Stimulated activated CD4-positive, alpha-beta T cell treated with anti-CD3 and anti-CD28 coated beads, Interleukin-12 subunit alpha, Interleukin-12 subunit beta, amount 100 ng/mL, for 24 hours (primary cell): ENCODE measurements around the gene MCM3AP.
A peak's percentile ranks its signal among the peaks of the same experiment; 100 is the strongest.

Source experiments
- DNase-seq, 2 experiments: peaks; one replicate each; pipeline ENCODE4 v3.0.0-alpha.2; 2020; ENCODE audit warnings: low read depth in 2 of 2

Gene MCM3AP

GRCh38 chr21:46273341-46273740 lies 12.1 kb downstream of the MCM3AP start:
- no peak for DNase-seq

GRCh38 chr21:46269466-46269865 lies 15.9 kb downstream of the MCM3AP start:
- DNase-seq = no peak

- DNase-seq = no peak
Measured at GRCh38 chr21:46268371-46268770, 17.0 kb downstream of the MCM3AP start.

DNA sequence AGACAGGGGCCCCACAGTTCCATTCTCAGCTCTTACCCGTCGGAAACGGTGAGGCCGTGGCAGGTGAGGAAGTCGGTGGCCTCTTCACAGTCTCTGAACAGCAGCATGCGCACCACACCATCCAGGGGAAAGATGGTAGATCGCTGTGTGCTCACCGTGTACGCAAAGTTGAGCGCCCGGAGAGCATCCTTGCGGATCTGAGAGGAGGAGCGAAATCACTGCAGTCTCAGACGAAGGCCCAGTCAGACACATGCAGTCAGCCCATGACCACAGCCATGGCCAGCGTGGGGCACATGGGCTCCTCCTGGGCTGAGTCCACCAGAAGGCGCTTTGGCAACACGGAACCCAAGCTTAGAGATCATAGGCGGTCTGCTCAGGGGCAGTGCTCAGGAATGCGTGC lies 18.5 kb downstream of the MCM3AP start:
- no peak for DNase-seq

DNA sequence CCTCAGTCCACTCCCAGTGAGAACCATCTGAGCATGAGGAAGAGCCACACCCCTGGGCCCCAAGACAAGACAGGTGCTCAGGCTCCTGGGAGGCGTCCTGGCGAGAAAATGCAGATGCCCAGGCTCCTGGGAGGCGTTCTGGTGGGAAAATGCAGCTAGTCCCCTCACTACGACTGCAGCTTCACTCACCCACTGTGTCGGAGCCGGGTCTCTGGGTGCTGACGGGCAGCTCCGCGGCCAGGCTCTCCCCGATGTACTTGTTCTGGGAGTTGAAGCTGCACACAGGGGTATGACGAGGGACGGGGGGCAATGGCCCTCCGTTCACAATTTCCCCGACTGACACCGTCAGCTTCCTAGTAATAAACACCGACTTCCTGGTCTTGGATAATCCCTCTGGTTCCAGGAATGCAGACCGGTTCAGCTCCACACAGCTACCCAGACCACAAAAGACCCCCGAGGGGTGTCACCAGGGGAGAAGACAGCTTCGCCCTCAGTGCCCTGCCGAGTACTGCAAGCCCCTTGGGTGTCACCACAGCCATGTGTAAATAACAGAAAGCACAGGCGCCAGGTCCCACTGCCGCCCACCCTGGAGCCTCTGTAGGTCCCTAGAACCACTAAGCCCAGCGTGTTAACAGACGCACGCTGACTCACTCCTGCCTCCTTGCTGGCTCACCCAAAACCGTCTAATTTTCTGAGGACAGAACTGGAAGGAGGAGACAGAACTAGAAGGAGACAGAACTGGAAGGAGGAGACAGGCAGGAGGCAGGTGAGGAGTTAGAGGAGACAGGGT lies 19.5 kb downstream of the MCM3AP start:
- DNase-seq = no peak

GRCh38 chr21:46264690-46265144 lies 20.7 kb downstream of the MCM3AP start:
- DNase-seq = no peak

- no peak for DNase-seq
Measured at GRCh38 chr21:46264046-46264689, 21.2 kb downstream of the MCM3AP start.

GRCh38 chr21:46256501-46256994 lies 28.9 kb downstream of the MCM3AP start:
- DNase-seq = no peak

GRCh38 chr21:46255758-46256337 lies 29.6 kb downstream of the MCM3AP start:
- DNase-seq = no peak

- no peak for DNase-seq
Measured at GRCh38 chr21:46255166-46255565, 30.2 kb downstream of the MCM3AP start.

DNA sequence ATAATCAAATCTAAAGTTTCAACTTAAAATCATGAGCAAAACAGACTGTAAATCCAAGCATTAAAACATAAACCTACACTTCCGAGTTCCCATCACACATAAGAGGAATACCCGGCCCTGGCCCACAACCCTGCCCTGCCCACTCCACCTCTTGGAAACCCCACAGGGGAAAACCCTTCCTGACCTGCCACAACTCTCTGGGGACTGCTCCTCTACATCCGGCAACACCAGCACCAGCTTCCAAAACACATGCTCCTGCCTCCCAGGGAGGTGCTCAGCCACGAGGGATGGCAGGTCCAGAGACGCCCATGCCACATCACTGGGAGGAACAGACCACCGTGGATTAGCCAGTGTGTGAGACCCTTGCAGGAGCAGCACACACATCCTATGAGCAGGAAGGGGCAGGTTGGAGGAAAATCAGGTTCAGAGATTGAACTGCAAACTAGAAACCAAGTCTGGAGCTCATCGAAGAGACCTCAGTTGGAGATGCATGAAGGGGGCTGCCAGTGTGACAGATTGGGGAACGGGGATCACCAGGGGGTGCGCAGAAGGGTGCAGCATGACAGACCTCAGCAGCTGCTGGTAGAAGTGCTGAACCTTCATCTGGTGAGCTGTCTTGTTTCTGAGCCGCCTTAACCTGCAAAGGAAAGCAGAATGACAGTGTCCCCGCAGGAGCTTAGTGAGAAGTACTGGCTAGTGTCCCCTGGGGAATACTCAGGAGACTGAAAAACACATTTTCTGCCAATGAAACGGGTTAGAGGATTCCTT lies 31.0 kb downstream of the MCM3AP start:
- no peak for DNase-seq

DNA sequence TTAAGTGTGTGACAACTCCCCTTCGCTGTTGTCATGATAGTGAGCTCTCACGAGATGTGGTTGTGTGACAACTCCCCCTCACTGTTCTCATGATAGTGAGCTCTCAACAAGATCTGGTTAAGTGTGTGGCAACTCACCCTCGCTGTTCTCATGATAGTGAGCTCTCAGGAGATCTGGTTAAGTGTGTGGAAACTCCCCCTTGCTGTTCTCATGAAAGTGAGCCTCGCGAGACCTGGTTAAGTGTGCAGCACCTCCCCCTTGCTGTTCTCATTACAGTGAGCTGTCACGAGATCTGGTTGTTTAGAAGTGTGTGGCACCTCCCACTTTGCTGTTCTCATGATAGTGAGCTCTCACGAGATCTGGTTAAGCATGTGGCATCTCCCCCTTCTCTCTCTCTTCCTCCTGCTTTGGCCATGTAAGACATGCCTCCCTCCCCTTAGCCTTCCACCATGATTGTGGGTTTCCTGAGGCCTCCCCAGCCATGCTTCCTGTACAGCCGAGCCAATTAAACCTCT lies 31.7 kb downstream of the MCM3AP start:
- peak in 1 of 2 experiments; percentile 18 for DNase-seq

DNA sequence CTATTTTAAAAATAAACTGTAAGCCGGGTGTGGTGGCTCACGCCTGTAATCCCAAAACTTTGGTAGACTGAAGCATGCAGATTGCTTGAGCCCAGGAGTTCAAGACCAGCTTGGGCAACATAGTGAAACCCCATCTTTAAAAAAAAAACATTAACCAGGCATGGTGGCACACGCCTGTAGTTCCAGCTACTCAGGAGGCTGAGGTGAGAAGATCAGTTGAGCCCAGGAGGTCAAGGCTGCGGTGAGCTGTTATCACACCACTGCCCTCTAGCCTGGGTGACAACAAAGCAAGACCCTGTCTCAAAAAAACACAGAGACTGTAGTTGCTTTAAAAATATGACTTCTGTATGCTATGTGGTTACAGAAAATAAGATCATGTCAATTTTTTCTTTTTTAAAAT lies 32.6 kb downstream of the MCM3AP start:
- DNase-seq = no peak

GRCh38 chr21:46250146-46250725 lies 35.2 kb downstream of the MCM3AP start:
- no peak for DNase-seq

- no peak for DNase-seq
Measured at GRCh38 chr21:46248827-46249226, 36.6 kb downstream of the MCM3AP start.

DNA sequence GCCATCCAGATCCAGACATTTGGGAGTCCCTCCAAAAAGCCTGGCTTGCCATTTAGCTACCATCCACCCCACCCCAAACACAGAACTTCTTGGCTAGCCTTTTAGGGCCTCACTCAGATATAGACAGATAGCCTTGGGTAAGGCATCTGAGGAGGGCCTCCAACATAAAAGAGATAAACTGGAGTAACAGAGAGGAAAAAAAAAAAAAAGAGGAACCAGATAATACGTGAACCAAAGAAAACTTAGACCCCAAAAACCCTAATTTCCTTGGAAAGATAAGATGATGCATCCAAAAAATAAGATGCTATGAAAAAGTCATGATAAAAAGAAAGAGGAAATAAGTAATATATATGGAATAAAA lies 37.0 kb downstream of the MCM3AP start:
- DNase-seq = no peak

DNA sequence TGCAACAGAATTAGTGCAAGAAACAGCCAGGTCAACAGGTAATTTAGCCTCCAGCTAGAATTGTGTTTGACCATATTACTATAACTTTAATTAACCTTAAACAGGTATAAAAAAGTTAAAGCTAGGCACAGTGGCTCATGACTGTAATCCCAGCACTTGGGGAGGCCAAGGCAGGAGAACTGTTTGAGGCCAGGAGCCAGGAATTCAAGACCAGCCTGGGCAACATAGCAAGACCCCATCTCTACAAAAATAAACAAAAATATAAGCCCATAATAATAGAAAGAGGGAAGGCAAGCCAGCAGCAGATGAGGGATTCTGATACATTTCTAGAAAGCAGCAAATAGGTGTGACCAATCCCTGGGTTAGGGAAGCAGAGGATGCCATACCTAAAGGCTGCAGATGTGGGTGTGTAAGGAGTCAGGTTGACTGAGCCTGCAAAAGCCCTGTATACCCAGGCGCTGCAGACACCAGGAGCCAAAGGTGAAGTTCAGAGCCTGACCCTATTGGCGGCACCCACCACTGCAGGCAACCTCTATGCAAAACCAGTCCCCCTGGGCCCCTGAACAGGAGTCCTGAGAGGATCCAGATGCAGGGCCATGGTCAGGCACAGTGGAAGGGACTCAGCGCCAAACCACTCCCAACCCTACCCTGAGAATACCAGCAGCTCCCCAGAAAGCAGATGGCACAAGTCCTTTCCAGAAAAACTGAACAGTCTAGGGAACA lies 37.6 kb downstream of the MCM3AP start:
- no peak for DNase-seq

- DNase-seq = no peak
Measured at GRCh38 chr21:46246345-46246744, 39.1 kb downstream of the MCM3AP start.

DNA sequence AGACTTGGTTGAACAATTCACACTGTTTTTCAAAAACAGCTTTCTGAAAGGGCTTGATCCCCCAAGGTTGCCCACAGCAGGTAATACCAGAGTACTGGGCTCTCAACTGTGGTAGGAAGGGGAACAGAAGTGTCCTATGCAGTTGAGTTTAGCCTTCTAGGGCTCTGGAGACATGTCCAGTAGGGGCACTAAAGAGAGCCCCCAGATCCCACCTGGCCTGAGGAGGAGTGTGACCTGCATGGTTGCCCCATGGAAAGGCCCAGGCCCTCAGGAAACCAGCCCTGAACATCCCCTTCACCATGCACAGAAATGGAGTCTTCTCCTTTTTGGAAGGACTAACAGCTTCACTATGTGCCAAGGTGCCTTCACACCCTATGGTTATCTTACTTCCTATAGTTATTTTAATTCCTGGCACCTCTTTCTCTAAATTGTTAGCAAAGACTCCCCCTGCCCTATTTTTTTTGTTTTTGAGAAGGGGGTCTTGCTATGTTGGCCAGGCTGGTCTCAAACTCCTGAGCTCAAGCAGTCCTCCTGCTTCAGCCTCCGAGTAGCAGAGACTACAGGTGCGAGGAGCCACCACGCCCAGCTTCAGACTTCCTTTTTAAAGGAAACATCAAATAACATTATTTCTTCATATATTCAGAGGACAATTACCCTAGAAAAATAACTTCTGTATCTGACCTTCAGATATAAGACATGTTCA lies 40.0 kb downstream of the MCM3AP start:
- no peak for DNase-seq

- DNase-seq = no peak
Measured at GRCh38 chr21:46244602-46245001, 40.8 kb downstream of the MCM3AP start.
